ENCODE results near the gene PAIP1.
"Not testable (repeated sequence)": the region's sequence is repeated elsewhere in the genome, so short reads cannot be mapped to it uniquely, and the experiment has no call there.

Gene PAIP1

DNA sequence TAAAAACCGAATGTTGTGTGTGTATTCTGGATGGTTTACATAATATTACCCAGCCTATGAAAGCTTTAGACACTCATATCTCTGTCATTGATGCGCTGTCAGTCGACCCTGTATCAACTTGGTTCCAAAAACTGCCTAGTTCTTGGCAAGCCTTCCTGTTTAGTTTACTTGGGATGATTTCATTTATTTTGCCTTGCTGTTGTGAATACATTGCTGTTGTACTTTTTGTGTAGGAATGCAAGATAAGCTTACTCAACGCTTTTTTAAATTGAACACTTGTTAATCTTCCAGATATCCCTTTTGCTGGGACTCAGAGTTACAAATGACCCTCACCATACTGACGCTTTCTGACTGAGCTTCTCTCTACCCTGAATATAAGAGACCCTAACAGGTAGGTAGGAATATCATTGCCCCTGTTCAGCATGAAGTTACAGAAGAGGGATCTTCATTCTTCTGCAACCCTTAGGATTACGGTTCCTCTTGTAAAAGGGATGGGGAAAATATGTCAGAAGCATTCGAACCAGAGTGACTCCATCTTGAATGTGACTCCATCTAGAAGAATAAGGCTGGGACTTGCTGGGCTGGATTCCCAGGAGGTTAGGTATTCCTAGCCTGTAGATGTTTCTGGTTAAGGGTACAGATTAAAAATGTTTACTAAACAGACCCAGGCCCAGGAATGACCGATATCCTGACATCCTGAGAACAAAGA, 13.7 kb upstream of the PAIP1 start:
- DNase-seq (ENCODE audit: low read depth) = no peak

DNA sequence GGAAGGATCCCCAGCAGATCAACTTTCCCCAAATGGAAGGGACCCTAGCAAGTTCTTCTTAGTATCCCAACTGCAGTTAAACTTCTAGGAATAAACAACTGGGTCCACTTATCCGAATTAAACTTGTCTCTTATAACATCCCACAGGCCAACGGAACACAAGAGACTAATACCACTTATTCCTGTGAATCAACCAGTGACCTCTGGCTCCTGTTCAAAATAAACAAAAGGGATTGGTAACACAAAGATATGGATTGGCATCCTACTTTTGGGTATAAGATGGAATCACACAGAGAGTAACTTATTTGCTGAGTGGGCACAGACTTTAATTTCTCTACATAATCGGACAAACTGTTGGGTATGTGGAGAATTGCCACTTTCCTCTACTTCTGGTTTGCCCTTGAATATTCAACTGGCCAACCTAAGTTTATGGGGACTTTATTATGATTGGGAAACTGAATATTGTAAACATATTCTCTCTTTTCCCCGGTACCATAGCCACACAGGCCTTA, 12.4 kb upstream of the PAIP1 start:
- no peak for DNase-seq (ENCODE audit: low read depth)

DNA sequence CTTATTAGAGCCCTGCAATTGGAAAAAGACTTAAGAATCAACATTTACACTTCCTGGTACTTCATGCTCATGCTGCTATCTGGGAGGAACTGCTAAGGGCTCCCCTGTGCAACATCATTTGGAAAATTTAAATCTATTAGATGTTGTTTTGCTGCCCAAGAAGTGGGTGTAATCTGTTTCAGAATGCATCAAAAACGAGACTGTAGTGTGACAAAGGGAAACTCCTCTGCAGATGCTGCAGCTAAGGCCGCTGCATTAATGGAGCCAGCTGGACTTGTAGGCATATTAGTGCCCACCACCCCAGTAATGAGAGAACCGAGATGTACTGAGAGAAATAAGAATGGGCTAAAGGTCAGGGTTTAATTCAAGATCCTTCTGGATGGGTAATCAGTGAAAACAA, 11.1 kb upstream of the PAIP1 start:
- DNase-seq (ENCODE audit: low read depth) = no peak

DNA sequence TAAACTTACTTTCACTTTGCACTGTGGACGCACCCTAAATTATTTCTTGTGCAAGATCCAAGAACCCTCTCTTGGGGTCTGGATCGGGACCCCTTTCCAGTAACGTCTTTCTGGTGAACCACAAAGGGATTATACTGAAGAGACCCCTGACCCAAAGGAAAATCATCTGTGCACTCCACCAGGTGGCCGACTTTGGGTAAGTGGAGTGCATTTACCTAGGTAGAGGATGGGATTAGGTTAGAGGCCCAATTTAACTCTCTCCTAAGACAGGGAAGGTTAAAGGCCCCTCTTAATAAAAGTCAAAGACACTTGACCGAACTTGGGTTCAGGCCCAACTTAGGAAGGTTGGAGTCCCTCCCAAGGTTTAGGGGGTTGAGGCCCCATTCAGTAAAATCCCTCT, 8.2 kb upstream of the PAIP1 start:
- DNase-seq (ENCODE audit: low read depth) = no peak

DNA sequence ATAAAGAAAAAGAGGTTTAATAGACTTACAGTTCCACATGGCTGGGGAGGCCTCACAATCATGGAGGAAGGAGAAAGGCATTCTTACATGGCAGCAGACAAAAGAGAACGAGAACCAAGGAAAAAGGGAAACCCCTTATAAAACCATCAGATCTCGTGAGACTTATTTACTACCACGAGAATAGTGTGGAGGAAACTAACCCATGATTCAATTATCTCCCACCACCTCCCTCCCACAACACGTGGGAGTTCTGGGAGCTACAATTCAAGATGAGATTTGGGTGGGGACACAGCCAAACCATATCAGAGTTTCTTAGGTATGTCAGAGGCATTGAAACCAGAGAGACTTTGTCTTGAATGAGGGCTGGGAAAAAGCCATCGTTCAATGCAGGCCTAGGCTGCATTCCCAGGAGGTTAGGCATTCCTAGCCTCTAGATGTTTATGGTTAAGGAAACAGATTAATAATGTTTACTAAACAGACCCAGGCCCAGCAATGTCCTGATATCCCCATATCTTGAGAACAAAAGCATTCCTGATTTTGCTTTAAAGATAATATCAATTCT, 7.5 kb upstream of the PAIP1 start:
- no peak for DNase-seq (ENCODE audit: low read depth)

DNA sequence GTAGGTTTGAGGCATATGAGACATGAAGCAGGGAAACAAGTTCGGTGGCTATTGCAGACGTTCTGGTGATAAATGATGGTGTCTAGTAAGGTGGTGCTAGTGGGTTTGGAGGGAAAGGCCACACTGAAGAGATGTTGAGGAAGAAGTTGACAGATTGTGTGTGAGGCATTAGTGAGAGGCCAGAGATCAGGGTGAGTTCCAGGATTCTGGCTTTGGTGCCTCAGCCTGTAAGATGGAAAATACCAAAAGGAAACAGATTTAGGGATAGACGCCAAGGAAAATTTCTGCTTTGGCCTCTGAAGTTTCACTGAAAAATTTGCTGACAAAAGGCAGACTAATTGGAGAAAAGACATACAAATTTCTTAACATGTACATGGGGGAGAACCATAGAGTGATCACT, 6.4 kb upstream of the PAIP1 start:
- DNase-seq (ENCODE audit: low read depth) = no peak

DNA sequence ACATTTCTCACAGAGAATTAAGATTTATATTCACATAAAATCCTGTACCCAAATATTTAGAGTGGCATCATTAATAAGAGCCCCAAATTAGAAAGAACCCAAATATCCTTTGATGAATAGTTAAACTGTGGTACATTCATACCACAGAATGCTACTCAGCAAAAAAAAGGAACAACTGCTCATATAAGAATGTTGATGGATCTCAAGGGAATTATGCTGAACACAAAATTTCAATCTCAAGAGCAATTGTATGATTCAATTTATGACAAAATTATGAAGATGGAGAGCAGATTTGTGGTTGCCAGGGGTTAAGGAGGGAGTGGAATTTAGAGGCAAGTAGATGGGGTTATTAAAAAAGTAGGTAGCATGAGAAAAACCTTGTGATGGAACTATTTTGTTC, 4.5 kb upstream of the PAIP1 start:
- no peak for DNase-seq (ENCODE audit: low read depth)

DNA sequence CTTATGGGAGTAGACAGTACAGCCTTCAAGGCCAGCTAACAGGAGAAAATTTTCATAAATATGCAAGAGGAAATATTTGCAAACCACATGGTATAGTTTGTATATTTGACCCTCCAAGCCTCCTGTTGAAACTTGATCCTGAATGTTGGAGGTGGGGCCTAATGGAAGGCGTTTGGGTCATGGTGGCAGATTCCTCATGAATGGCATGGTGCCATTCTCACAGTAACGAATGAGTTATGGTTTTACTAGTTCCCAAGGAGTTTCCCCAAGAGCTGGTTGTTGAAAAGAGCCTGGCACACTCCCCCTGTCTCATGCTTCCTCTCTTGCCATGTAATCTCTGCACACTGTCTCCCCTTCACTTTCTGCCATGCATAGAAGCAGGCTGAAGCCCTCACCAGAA, 3.3 kb upstream of the PAIP1 start:
- peak; percentile 35 for DNase-seq (ENCODE audit: low read depth)

DNA sequence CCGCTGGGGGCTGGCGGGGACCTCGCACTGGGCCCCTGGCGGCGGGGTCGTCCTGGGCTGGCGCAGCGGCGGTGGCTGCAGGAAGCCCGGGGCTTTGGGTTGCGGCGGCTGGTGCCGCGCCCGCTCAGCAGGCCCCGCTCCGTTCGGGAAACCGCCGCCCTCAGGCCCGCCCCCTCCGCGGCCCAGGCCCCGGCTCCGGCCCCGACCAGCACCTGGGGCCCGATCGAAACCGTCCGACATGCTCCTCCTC, 345 bp downstream of the PAIP1 start:
- DNase-seq (ENCODE audit: low read depth) = not testable (repeated sequence)

DNA sequence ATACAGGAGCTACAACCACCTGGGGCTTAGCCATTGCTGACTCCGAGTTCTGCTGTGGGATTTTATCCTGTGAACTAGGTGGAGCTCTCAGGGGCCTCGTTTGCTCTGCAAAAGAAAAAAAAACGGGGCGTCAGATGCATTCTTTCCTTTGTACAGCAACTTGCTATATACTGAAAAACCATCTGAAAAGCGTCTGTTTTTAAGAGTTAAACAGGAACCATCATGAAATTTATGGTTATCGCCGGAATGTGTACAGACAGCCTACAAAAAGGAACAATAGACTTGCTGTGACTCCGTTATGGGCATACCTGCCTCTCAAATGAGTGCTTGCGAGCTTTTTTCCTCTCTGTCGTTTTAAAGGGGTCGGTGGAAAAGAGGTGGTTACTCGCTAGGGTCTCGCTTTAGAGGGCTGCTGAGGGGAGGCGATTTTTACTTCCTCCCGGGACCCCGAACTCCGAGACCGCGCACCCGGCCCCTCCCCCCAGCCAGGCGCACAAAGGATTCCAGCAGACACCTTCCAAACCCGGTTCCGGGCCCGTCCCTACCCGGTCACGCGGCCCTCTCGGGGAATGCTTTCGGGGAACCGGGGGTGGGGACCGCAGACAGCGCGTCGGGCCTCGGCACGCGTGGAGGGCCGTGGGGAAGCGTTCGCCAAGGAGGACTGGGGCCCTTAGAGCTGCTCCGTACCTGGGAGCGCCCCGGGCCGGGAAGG, 826 bp downstream of the PAIP1 start:
- no peak for DNase-seq (ENCODE audit: low read depth)

DNA sequence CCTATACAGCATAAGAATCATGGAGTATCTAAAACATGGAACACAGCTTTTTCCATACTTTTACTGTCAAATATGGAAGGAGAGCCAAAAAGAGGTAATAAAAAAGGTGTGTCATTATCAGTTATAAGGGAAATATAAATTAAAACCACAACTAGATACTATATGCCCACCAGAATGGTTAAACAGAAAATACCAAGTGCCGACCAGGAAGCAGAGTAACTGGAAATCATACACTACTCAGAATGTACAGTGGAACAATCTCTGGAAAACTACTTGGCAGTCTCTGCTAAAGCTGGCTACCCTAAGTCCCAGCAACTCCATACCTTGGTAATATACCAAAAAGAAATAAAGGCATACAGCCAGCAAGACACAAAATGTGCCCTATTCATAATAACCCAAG, 2.4 kb downstream of the PAIP1 start:
- no peak for DNase-seq (ENCODE audit: low read depth)

DNA sequence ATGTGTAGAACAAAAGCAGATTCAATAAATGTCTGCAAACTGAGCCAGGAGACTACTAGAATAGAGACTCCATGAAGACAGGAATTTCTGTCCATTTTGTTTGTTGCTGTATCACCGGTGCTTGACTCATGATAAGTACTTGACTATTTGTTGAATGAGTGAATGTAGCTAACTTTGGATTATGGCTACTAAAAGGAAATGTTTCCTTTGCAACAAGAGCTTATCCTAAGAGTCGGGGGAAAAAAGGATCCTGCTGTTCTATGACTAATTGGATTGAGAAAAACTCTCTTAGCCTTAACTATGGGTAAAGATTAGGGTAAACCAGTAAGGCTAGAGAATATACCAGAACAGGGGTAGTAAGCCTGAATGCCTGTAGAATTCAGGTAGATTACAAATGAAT, 3.5 kb downstream of the PAIP1 start:
- no peak for DNase-seq (ENCODE audit: low read depth)

DNA sequence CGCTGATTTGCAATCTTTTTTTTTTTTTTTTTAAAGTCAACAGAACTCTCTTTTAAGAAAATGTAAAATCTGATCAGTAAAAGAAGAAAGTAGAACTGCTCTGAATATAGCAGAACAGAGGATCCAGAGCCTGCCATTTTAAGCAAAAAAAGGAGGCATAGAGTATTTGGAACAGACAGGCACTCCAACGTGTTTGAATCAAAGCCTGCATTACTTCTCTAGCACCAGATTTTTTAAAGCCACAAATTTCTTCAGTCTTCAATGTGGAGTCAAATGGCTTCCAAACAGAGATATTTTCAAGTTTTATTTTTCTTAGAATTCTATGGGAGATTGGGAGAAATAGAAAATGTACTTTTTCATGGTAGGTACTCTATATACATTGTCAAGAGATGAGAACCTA, 5.1 kb downstream of the PAIP1 start:
- no peak for DNase-seq (ENCODE audit: low read depth)

DNA sequence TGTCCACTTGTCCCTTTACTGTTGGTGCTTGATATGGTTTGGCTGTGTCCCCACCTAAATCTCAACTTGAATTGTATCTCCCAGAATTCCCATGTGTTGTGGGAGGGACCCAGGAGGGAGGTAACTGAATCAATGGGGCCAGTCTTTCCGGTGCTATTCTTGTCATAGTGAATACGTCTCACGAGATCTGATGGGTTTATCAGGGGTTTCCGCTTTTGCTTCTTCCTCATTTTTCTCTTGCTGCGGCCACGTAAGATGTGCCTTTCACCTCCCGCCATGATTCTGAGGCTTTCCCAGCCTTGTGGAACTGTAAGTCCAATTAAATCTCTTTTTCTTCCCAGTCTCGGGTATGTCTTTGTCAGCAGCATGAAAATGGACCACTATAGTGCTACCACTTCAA, 7.6 kb downstream of the PAIP1 start:
- DNase-seq (ENCODE audit: low read depth) = not testable (repeated sequence)

DNA sequence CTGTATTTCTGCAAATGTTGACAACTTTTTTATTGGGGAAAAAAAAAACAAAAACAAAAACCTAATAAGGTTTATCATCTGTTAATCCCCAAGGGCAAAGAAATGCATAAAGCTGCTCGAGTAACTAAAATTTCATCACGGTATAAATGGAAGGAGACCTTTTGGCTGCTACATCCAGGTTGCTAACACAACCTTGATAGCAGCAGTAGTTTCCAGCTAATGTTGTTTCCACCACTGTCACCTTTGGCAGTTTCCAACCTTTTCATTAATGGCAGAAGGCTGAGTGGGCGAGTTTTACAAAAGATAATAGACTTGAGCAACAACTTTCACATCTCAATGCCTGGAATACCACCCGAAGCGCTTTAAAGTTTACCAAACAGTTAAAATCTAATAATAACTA, 8.5 kb downstream of the PAIP1 start:
- DNase-seq (ENCODE audit: low read depth) = no peak

DNA sequence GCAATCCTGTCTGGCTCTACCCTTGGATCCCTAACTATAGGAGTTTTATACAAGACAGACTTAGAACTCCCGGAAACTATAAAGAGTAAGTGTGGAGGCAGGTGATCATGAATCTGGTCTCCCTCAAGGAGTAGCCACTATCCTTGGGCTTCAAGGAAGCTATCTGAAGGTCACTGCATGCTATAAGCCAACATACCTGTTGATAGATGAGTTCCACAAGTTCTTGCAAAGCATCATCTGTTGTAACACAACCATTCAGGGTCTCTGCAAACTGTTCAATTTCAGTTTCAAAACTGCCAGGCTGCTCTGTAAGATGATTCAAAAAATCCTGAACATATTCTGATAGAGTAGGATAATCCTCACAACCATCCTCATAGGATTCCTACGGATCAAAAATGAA, 9.3 kb downstream of the PAIP1 start:
- DNase-seq (ENCODE audit: low read depth) = no peak

DNA sequence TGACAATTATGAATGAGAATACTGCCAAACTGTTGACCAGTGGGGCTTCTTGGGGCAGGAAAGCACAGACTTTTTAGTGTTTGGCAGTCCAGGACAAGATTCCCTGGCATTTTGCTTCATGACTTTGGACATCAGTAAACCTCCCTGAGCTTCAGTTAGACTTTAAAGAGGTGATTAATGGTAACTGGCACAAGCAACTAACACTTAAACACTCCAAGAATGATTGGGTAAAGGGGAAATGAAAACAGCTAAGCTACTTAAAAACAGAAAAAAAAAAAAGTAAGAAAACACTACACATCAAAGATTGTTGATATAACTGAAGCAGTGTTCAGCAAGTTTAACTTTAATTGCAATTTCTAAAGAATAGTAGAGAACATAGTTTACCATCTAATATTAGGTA, 13.4 kb downstream of the PAIP1 start:
- DNase-seq (ENCODE audit: low read depth) = no peak

DNA sequence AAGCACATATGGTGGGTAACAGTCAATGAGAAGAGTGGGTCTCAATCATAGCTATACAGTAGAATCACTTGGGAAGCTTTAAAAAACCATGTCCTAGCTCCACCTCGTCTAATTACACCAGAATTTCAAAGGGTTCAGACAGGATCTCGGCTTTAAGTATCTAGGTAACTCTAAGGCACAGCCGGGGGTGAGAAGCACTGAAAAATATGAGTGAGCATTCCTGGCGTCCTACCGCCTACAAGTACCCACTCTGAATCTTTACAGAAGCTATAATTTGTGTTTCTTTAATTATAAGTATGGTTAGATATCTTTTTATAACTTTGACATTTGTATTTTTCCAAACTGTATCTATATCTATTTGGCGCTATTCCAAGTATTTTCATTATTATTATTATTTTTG, 16.1 kb downstream of the PAIP1 start:
- DNase-seq (ENCODE audit: low read depth) = no peak

DNA sequence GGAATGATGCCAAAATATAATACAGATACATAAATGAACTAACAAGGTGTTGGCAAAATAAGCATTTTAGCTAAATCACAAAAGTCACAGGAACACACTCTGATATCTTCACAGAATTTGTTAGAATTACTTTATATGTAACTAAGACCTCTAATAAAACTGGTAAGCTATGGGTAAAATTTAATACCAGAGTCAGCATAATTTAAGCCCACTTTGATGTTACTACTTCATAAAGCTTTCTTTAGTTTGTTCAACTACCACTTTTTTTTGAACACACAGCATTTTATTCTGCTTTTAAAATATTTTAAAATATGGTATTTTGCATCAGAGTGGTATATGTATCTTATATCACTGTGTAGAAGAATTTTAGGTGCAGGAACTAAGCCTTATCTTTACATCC, 19.9 kb downstream of the PAIP1 start:
- DNase-seq (ENCODE audit: low read depth) = no peak

DNA sequence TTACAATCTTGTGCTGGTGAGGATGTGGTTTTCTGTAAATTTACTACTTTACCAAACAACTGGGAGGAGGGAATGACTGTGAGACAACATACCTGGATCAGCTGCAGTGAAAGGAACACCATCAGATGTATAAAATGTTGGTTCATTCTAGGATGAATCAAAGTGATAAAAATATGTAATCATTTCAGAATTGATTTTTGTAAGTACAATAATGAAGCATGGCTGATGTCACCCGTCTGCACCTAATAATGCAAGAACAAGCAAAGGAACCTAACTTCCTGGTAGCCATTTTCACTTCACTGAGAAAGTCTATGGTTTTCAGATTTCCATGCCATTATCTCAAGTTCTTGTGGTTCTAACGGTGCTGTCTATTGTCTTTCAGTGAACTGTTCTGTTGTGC, 23.2 kb downstream of the PAIP1 start:
- DNase-seq (ENCODE audit: low read depth) = no peak

DNA sequence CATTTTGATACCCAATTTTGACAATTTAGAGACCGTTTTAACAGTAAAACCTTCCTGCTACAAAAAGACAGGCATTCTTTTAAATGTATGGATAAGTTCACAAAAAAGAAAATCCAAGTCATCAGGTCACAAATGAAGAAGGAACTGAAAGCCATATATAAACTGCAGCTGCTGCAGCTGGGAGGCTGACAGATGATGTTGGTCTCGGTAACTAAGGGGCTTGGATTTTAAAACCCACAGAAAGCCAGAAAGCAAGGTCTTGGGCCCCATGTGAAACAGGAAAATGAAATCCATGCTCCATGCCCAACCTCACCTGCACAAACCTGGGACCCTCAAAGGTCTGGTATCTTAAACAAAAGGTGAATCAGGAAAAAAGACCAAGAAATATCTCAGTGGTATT, 26.2 kb downstream of the PAIP1 start:
- DNase-seq (ENCODE audit: low read depth) = no peak

DNA sequence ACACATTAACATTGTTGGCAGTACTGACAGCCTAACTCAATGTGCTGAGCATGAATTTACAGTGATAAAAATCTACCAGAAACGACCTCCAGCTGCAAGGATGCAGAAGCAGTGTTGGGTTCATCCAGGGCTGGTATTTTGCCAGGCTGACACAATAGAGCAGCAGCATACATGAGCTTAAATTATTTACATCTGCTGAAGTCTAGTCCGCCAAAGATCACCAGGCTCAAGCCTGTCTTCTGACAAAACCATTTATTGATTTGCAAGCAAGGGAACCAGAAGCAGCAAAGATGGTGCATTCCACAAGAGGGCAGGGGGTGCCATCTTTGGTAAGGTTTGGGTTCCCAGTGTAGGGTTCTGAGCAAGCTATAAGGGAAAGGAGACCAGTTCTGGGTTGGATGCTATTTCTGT, 33.2 kb downstream of the PAIP1 start:
- no peak for DNase-seq (ENCODE audit: low read depth)

DNA sequence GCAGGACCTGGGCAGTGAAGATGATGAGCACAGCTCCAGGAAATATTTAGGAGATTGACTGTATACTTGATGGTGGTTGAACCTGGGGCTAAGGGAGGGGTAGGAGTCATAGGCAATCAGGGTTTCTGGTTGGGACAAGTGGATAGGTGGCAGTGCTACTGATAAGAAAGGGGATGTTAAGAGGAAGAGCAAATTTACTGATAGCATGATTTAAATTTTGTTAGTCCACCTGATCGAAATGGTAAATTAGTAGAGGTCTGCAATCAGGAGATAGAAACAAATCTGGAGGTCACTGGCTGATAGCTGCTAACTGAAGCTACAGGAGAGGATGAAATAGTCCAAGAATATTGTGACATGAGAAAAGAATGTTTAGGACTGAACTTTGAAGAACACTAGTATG, 36.3 kb downstream of the PAIP1 start:
- no peak for DNase-seq (ENCODE audit: low read depth)

DNA sequence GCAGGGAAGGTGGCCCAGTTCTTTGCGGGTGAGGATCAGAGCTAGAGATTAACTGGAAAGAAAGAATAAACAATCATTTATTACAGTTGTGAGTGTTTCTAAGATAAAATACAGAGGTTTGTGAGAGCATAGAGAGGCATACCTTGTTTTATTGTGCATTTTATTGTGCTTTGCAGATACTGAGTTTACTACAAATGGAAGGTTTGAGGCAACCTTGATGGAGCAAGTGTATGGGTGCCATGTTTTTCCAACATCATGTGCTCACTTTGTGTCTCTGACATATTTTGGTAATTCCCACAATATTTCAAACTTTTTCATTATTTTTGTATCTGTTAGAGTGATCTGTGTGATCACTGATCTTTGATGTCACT, 41.2 kb downstream of the PAIP1 start:
- DNase-seq (ENCODE audit: low read depth) = no peak
